Gastrocnemius medialis (tissue), 4 donors: ENCODE results near the gene MYOZ2.

Experiments used
- CTCF ChIP-seq, 5 experiments: fragments of 450-650 bp in 3 of 5; fragments of 200-600 bp in 2 of 5; sonication (generic) in 2 of 5; IDR thresholded peaks in 4 of 5; conservative IDR thresholded peaks in 1 of 5; 1 replicate in 4 of 5; 2 replicates in 1 of 5; pipeline ENCODE4 v1.5.1; 2016 to 2019; ENCODE audit warnings: antibody characterized with exemption in 5 of 5, mild to moderate bottlenecking in 3 of 5, moderate library complexity in 3 of 5
- POLR2A ChIP-seq, 2 donors: fragments of 450-650 bp; IDR thresholded peaks; one replicate each; pipeline ENCODE4 v1.6.1; 2017; ENCODE audit warnings: antibody characterized with exemption in 2 of 2, mild to moderate bottlenecking in 2 of 2, moderate library complexity in 2 of 2

- TF ChIP-seq CTCF (IDR thresholded peaks at IDR 0.05 in 4 of 5, conservative IDR thresholded peaks at IDR 0.05 in 1 of 5) (no peak), POLR2A (IDR thresholded peaks at IDR 0.05) (no peak)
These were observed 22.5 kb upstream of the MYOZ2 start for GRCh38 chr4:119113033-119113655.
